Activated T-helper 9 cell treated with anti-CD3 and anti-CD28 coated beads, Interleukin-2, amount 50 U/mL, for 16 hours (primary cell): Measurements from ENCODE around the gene TNS3.
"Not testable (repeated sequence)": the region's sequence is repeated elsewhere in the genome, so short reads cannot be mapped to it uniquely, and the experiment has no call there.

Experiments
- DNase-seq: peaks from one replicate; pipeline ENCODE4 v3.0.0-alpha.2; 2020; ENCODE audit warnings: low read depth

TNS3 gene

GRCh38 chr7:47281966-47282643, 299.8 kb downstream of the TNS3 start:
- DNase-seq, result no peak

GRCh38 chr7:47281161-47281560, 300.8 kb downstream of the TNS3 start:
- no peak for DNase-seq

DNA sequence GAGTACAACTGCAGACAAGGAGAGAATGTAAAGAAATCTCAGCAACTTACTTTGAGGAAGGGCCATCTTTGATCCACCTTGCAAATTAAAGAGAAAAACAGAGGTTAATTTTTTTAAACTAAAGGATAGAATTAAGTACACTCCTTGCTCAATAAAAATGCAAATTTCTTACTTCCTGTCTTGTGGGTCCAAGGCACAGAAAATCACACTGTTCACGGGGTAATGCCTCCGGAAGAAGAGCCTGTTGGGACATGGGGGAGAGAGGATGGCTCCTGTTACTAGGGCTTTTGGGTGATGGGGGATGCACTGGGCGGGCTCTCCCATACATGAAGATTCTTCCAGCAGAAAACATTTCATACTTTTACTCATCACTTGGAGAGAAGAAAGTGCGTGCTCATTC, 301.8 kb downstream of the TNS3 start:
- DNase-seq, result no peak

- no peak for DNase-seq
Observed at GRCh38 chr7:47278043-47278442, 303.9 kb downstream of the TNS3 start.

DNA sequence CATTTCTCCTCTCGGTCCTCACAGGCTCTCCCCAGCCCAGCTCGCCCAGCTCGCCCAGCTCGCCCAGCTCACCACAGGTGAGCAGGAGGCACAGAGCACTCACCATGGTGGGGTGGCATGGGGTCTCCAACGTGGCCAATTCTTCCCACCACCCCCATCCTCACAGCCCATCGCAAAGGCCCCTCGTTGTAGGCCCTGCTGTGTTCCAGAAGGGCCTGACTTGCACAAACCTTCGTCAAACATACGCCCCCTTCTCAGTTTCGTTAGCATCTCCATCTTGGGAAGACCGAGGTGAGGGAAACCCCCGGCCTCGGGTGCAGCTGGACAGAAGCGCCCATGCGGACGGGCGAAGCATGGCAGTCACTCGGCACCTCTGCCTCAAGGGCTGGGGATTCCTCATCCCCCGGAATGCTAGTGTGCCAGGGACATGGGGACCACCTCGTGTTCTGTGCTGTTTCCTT, 304.6 kb downstream of the TNS3 start:
- DNase-seq, result no peak

- DNase-seq, result no peak
Observed at GRCh38 chr7:47273974-47274766, 307.7 kb downstream of the TNS3 start.

GRCh38 chr7:47273088-47273487, 308.8 kb downstream of the TNS3 start:
- no peak for DNase-seq

- DNase-seq, result no peak
Observed at GRCh38 chr7:47271749-47272148, 310.2 kb downstream of the TNS3 start.

DNA sequence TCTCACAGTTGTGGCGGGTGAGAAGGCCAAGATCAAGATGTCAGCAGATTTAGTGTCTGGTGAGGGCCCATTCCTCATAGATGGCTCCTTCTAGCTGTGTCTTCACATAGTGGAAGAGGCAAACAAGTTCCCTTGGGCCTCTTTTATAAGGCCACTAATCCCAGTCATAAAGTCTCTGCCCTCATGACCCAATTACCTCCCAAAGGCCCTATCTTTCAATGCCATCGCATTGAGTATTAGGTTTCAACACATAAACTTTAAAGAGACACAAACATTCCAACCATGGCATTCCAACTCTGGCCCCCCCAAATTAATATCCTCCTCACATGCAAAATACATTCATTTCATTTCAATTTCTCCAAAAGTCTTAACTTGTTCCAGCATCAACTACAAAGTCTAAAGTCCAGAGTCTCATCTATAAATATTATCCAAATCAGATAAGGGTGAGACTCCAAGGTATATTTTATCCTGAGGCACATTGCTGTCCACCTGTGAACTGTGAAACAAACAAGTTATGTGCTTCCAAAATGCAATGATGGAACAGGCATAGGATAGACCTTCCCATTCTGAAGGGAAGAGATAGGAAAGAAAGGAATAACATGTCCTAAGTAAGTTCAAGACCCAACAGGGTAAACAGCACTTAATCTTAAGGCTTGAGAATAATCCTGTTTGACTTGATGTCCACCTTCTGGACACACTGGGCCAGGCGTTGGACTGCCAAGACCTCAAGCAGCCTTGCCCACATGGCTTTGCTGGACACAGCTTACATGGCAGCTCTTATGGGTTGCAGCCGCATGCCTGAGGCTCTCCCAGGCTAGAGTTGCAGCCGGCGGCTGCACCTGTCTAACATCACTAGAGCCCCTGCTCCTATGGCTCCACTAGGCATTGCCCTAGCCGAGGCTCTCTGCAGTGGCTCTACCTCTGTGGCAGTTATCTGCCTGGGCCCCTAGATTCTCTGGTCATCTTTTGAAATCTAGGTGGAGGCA, 312.8 kb downstream of the TNS3 start:
- no peak for DNase-seq

- no peak for DNase-seq
Observed at GRCh38 chr7:47267346-47267745, 314.6 kb downstream of the TNS3 start.

DNA sequence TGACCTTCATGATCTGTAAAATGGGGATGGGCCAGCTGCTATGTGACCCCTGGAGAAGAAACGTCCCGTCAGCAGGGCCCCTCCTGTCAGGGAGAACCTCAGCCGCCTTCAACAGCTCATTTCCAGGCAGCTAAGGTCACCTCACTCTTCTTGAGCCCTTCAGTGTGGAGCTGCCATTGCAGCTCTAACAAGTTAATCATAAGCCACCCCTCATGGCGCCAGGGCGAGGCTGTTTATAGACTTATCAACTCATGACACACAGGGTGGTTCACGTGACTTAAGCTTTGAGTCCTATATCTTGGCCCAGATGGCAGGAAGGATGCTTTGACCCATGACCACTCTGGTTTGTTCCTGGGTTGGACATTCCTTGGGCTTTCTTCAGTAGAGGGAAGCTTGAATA, 315.1 kb downstream of the TNS3 start:
- DNase-seq, result no peak

DNA sequence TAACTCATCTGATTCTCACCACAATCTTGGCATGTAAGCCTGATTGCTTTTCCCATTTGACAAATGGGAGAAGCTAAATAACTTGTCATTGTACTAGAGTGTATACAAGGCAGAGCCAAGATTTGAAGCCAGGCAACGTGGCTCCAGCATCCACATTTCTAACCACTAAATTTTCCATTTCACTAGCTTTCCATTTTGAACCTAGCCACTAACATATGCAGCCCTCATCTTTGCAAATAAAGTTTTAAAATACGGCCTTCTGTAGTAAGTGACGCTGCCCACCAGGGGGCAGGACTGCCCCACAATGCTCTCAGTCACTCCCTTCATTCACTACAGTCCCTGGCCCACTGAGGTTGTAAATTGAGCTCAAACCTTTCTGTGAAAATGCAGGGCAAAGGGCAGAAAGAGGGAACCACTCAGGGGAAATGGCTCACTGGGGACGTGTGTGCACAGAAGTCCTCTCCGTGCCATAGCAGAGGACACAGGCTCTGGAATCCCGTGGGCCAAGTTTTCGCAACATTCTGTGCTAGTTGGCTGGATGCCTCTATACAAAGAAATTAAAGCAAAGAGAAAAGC, 315.7 kb downstream of the TNS3 start:
- DNase-seq, result no peak

DNA sequence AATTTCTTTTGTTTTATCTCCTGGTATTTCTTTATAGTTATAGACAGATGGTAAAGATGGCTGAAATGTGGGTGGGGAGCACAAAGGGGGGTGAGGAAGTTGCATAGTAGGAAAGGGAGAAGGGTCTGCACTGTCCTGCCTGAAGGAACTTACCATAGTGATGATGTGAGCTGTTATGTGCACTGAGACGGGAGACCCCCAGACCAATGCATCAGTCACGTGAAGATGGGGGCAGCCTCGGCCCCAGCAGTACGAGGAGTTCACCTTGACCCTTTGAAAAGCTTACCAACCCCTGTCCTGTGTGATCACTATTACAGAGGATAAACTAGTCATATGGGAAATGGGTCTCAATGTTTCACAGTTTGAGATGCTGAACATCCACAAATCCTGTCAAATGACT, 316.3 kb downstream of the TNS3 start:
- DNase-seq, result no peak

DNA sequence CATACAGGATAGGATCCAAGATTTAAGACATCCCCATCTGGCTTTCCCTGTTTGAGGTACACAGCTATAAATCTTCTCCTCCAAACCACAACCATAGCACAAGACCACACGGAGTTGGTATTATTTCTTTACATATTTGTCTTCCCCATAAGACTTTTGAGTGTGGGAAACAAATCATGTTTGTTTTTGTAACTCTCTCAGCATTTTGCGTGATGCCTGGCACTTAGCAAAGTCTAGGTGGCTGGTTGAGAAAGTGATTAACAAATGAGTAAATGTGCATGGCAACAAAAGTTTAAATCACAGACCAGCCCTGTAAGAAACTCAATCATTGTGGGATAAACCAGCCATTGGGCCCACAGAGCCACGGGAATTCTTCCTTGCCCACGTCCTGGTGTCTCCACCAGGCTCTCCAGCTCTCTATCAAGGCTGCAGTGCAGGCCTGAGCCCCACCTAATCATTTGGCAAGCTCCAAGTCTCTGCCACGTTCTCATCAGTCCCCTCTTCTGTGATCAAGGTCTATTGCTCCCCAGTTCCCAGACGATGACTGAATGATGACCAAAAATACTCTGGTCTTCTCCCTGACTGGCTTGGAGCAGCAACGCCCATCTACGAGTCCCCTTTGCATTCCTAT, 317.8 kb downstream of the TNS3 start:
- no peak for DNase-seq

GRCh38 chr7:47262881-47263280, 319.0 kb downstream of the TNS3 start:
- no peak for DNase-seq

DNA sequence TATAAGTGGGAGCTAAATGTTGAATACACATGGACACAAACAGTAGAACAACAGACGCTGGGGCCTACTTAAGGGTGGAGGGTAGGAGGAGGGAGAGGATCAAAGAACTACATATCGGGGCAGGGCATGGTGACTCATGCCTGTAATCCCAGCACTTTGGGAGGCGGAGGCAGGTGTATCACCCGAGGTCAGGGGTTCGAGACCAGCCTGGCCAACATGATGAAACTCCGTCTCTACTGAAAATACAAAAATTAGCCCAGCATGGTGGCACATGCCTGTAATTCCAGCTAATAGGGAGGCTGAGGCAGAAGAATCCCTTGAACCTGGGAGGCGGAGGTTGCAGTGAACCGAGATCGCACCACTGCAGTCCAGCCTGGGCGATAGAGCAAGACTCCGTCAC, 319.8 kb downstream of the TNS3 start:
- not testable (repeated sequence) for DNase-seq

- DNase-seq, result no peak
Observed at GRCh38 chr7:47260270-47260669, 321.6 kb downstream of the TNS3 start.

DNA sequence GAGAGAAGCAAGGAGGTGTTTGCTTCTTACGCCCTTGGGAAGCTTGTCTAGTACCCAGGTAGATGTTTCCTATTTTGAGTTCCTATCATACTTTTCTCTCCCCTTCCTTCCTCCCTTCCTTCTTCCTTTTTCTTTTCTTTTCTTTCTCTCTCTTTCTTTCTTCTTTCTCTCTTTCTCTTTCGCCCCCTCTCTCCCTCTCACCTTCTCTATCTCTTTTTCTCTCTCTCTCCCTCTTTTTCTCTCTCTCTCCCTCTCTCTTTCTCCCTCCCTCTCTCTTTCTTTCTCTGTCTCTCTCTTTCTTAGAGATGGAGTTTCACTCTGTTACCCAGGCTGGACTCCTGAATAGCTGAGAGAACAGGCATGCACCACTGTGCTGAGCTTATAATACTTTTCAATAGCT, 322.2 kb downstream of the TNS3 start:
- DNase-seq, result no peak

DNA sequence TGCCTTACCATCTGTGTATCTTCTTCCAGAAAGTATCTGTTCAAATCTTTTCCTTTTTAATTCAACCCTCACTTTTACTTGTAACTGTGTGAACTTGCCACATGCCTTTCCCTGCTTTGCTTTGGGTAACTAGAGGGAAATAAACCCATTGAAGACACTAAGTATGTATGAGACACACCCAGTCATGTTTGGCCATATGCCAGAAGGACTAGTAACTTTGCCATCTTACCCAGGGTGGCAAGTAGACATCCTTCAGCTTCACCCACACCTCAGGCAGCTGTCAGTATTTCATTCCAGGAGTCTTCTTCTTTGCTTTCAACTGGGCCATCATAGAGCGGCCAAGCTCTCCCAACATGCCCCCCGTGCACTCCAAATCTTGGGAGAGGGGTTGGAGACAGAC, 323.1 kb downstream of the TNS3 start:
- no peak for DNase-seq

- DNase-seq, result no peak
Observed at GRCh38 chr7:47256016-47256415, 325.9 kb downstream of the TNS3 start.

GRCh38 chr7:47255441-47255840, 326.5 kb downstream of the TNS3 start:
- no peak for DNase-seq

DNA sequence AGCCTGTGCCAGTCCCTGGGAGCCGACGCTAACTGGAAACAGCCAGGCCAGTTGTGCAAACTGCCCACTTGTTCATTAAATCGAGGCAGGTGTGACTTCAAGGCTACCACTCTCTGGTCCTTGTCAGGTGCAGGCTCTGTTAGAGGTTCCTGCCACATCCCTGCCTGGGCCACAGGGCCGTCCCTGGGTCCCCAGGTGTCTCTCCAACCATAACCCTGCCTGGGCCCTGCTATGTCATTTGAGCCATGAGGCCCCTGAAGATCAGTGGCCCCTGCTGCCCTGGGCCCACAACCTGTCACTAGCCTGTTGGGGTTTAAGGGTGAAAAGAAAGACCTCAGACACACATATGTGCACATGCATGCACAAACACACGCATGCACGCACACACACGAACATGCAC, 326.9 kb downstream of the TNS3 start:
- no peak for DNase-seq
